Mammary epithelial cell (primary cell): ENCODE results near the gene ZBP1.

Experiments
- EZH2 ChIP-seq: IDR thresholded peaks from 2 replicates; pipeline ENCODE4 v1.6.1; 2012; ENCODE audit warnings: low read length, inconsistent platforms, borderline replicate concordance
- TF ChIP-seq, protein P1 (sequence below), 2 donors: IDR thresholded peaks in 1 of 2; conservative IDR thresholded peaks in 1 of 2; 2 replicates each; pipeline ENCODE4 v1.5.1; 2011 to 2012; ENCODE audit warnings: inconsistent platforms in 2 of 2, low read length in 2 of 2, mild to moderate bottlenecking in 2 of 2, control low read depth in 1 of 2, low read depth in 1 of 2; ENCODE audit not compliant: insufficient read depth in 1 of 2; ENCODE audit errors: extremely low read depth in 1 of 2

DNA sequence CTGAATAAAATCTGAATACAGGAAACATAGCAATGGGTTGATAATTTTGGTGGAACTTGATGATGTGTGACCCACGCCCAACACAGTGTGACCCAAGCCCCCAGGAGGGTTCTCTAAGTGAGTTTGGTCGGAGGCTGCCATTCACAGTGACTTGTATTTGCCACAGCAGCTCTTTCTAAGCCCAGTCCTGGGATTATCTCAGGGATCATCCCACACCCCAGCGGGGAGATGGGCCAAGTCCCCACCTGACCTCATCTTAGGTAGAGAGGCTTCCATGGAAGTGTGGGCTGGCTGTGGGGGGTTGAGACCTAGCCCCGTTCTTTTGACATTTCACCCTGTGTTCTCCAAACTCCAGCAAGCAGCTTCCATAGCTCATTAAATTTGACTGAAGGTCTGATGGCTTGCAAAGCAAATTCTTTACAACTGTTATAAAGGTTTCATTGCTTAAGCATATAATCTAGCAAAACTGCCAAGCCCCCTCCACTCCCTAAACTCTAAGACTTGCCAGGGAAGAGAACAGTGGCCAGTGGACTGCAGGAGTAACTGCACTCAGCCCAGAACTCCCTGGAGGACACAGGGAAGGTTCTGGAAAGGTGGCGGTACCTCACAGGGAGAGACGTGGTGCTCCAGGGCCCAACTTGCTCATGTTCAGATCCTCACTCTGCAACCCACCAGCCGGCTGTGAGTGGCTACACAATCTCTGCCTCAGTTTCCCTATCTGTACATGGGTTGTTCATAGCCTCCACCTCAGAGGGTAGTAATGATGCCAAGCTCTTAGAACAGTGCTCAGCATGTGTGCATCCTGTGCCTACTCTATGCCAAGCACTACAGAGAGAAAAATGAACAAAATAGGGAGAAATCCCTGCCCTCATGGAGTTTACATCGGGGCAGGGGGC is 60.3 kb downstream of the ZBP1 start:
- TF ChIP-seq, protein P1, sequence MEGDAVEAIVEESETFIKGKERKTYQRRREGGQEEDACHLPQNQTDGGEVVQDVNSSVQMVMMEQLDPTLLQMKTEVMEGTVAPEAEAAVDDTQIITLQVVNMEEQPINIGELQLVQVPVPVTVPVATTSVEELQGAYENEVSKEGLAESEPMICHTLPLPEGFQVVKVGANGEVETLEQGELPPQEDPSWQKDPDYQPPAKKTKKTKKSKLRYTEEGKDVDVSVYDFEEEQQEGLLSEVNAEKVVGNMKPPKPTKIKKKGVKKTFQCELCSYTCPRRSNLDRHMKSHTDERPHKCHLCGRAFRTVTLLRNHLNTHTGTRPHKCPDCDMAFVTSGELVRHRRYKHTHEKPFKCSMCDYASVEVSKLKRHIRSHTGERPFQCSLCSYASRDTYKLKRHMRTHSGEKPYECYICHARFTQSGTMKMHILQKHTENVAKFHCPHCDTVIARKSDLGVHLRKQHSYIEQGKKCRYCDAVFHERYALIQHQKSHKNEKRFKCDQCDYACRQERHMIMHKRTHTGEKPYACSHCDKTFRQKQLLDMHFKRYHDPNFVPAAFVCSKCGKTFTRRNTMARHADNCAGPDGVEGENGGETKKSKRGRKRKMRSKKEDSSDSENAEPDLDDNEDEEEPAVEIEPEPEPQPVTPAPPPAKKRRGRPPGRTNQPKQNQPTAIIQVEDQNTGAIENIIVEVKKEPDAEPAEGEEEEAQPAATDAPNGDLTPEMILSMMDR (conservative IDR thresholded peaks at IDR 0.05 in 1 of 2, IDR thresholded peaks at IDR 0.05 in 1 of 2; ENCODE audit: extremely low read depth in 1 of 2, insufficient read depth in 1 of 2, low read depth in 1 of 2, low read length in 2 of 2): no peak
- TF ChIP-seq EZH2: no peak
